ENCODE data around the gene NLRP8.
"Not testable (repeated sequence)": the region's sequence is repeated elsewhere in the genome, so short reads cannot be mapped to it uniquely, and the experiment has no call there.

NLRP8 gene

GRCh38 chr19:55973982-55974381 is 26.4 kb downstream of the NLRP8 start:
- DNase-seq (ENCODE audit: low read depth in 1 of 2, low spot score in 1 of 2), result no peak

- DNase-seq (ENCODE audit: low read depth in 1 of 2, low spot score in 1 of 2), result no peak
Observed at GRCh38 chr19:55980415-55980814, 32.8 kb downstream of the NLRP8 start.

GRCh38 chr19:55985254-55985653 is 37.6 kb downstream of the NLRP8 start:
- DNase-seq (ENCODE audit: low read depth in 1 of 2, low spot score in 1 of 2), result no peak

- DNase-seq (ENCODE audit: low read depth in 1 of 2, low spot score in 1 of 2), result no peak
Observed at GRCh38 chr19:55986487-55986886, 38.9 kb downstream of the NLRP8 start, which contains the start of gene NLRP5. NLRP5 (plus strand) TSS chr19:55986775.

- no peak for DNase-seq (ENCODE audit: low read depth in 1 of 2, low spot score in 1 of 2)
Observed at GRCh38 chr19:55990831-55991230, 43.2 kb downstream of the NLRP8 start.

DNA sequence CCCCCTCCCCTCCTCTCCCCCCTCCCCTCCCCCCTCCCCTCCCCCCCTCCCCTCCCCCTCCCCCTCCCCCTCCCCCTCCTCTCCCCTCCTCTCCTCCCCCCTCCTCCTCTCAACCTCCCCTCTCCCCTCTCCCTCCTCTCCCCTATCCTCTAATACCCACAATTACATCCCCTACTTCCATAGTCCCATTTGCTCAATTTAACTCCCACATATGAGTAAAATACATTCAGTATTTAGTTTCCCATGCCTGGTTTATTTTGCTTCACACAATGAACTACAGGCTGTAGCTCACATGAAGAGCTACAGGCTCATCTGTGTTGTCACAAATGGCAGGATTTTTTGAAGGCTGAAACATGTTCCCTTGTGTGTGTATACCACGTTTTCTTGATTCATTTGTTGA is 45.9 kb downstream of the NLRP8 start:
- no peak for DNase-seq (ENCODE audit: low read depth in 1 of 2, low spot score in 1 of 2)

- no peak for DNase-seq (ENCODE audit: low read depth in 1 of 2, low spot score in 1 of 2)
Observed at GRCh38 chr19:56014765-56015164, 67.1 kb downstream of the NLRP8 start.

DNA sequence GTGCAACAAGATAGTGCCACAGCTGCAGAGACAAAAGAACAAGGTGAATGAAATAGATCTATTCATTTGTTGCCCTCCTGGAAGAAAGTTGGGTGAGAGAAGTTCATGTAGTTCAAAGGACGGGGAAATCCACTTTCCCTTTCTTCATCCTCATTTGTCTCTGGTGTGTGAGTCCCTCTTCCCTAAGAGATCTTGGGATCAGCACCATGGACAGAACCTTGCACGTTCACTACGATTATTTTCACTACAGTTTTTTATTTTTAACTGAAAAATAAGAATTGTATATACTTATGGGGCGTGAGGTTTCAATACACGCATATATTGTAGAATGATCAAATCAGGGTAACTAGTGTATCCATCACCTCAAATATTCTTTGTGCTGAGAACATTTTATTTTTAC is 68.1 kb downstream of the NLRP8 start:
- no peak for DNase-seq (ENCODE audit: low read depth in 1 of 2, low spot score in 1 of 2)

GRCh38 chr19:56019325-56019724 is 71.7 kb downstream of the NLRP8 start:
- DNase-seq (ENCODE audit: low read depth in 1 of 2, low spot score in 1 of 2), result not testable (repeated sequence)

- DNase-seq (ENCODE audit: low read depth in 1 of 2, low spot score in 1 of 2), result not testable (repeated sequence)
Observed at GRCh38 chr19:56020355-56020975, 72.8 kb downstream of the NLRP8 start.

DNA sequence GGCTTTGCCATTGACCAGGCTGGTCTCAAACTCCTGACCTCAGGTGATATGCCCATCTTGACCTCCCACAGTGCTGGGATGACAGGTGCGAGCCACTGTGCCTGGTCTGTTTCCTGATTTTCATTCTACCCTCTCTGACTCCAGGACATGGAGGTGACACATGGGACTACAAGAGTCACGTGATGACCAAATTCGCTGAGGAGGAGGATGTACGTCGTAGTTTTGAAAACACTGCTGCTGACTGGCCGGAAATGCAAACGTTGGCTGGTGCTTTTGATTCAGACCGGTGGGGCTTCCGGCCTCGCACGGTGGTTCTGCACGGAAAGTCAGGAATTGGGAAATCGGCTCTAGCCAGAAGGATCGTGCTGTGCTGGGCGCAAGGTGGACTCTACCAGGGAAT is 79.1 kb downstream of the NLRP8 start:
- DNase-seq (ENCODE audit: low read depth in 1 of 2, low spot score in 1 of 2), result no peak
